Gastroesophageal sphincter (tissue), 3 donors: ENCODE measurements around the gene NPY2R.

ENCODE experiments used
- POLR2A ChIP-seq, 2 donors: fragments of 450-650 bp; IDR thresholded peaks; one replicate each; pipeline ENCODE4 v1.6.1; 2017; ENCODE audit warnings: antibody characterized with exemption in 2 of 2, mild to moderate bottlenecking in 2 of 2, moderate library complexity in 1 of 2
- TF ChIP-seq, protein P1 (sequence below), 4 experiments: fragments of 200-600 bp in 2 of 4; fragments of 450-650 bp in 2 of 4; sonication (generic) in 1 of 4; IDR thresholded peaks; one replicate each; pipeline ENCODE4 v1.5.1; 2017 to 2019; ENCODE audit warnings: antibody characterized with exemption in 4 of 4, mild to moderate bottlenecking in 2 of 4, moderate library complexity in 2 of 4

DNA sequence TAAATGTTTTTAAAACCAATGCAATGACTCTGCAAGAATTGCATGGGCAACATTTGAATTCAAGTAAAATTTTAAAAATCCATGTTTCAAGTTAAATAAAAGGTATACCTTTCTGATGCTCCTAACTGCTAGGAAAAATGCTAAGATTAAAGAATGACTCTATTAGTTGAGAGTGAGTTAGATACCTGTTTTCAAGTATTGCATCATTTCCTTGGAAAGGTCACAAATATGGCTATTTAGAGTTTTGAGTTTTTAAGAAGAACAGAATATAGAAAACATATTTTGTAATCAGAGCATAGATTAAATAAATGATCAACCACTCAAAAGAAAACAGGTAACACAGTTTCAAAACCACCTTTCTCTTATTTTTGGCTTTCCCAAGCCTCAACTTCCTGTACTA is 18.3 kb upstream of the NPY2R start:
- TF ChIP-seq POLR2A (IDR thresholded peaks at IDR 0.05), result no peak
- TF ChIP-seq, protein P1, sequence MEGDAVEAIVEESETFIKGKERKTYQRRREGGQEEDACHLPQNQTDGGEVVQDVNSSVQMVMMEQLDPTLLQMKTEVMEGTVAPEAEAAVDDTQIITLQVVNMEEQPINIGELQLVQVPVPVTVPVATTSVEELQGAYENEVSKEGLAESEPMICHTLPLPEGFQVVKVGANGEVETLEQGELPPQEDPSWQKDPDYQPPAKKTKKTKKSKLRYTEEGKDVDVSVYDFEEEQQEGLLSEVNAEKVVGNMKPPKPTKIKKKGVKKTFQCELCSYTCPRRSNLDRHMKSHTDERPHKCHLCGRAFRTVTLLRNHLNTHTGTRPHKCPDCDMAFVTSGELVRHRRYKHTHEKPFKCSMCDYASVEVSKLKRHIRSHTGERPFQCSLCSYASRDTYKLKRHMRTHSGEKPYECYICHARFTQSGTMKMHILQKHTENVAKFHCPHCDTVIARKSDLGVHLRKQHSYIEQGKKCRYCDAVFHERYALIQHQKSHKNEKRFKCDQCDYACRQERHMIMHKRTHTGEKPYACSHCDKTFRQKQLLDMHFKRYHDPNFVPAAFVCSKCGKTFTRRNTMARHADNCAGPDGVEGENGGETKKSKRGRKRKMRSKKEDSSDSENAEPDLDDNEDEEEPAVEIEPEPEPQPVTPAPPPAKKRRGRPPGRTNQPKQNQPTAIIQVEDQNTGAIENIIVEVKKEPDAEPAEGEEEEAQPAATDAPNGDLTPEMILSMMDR (IDR thresholded peaks at IDR 0.05), result no peak
